Lower leg skin (tissue), 3 donors: ENCODE results near the gene CCDC93.

ENCODE experiments used
- POLR2A ChIP-seq, 2 donors: fragments of 450-650 bp; IDR thresholded peaks; one replicate each; pipeline ENCODE4 v1.6.1; 2016 to 2017; ENCODE audit warnings: antibody characterized with exemption in 2 of 2, mild to moderate bottlenecking in 1 of 2, moderate library complexity in 1 of 2
- TF ChIP-seq, protein P1 (sequence below), 3 donors: fragments of 450-650 bp; IDR thresholded peaks; one replicate each; pipeline ENCODE4 v1.5.1; 2016; ENCODE audit warnings: antibody characterized with exemption in 3 of 3, mild to moderate bottlenecking in 3 of 3, moderate library complexity in 2 of 3

DNA sequence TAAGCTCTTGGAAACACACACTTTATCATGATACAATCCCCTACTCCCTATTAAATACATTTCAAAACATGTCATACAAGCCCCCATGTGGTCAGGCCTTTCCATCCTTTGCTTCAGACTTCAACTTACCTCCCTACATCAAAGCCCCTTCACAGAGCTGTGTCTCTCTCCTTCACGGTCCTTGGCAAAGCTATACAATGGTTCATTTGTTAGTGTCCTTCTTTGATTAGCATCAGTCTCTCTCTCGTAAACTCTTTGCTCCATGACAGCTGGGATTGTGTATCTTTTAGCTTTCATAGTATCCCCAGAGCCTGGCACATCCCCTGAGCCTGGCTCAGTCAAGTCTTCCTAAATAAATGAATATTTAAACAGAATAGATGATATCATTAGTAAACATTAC lies 48.8 kb upstream of the CCDC93 start:
- no peak for TF ChIP-seq POLR2A (IDR thresholded peaks at IDR 0.05)
- TF ChIP-seq, protein P1, sequence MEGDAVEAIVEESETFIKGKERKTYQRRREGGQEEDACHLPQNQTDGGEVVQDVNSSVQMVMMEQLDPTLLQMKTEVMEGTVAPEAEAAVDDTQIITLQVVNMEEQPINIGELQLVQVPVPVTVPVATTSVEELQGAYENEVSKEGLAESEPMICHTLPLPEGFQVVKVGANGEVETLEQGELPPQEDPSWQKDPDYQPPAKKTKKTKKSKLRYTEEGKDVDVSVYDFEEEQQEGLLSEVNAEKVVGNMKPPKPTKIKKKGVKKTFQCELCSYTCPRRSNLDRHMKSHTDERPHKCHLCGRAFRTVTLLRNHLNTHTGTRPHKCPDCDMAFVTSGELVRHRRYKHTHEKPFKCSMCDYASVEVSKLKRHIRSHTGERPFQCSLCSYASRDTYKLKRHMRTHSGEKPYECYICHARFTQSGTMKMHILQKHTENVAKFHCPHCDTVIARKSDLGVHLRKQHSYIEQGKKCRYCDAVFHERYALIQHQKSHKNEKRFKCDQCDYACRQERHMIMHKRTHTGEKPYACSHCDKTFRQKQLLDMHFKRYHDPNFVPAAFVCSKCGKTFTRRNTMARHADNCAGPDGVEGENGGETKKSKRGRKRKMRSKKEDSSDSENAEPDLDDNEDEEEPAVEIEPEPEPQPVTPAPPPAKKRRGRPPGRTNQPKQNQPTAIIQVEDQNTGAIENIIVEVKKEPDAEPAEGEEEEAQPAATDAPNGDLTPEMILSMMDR (IDR thresholded peaks at IDR 0.05) = no peak
